ENCODE data around the gene SOX15. TPM values are rescaled to one million over a fixed set of nuclear protein-coding genes. Genes with fewer than 3 reads are reported as not detected.

SOX15 gene
- total and polyA plus RNA-seq, 2 of the 13 experiments (the other 11 are each of a cell fraction or from before 2014, with no cell fraction given), result 0.07 to 0.18 TPM

DNA sequence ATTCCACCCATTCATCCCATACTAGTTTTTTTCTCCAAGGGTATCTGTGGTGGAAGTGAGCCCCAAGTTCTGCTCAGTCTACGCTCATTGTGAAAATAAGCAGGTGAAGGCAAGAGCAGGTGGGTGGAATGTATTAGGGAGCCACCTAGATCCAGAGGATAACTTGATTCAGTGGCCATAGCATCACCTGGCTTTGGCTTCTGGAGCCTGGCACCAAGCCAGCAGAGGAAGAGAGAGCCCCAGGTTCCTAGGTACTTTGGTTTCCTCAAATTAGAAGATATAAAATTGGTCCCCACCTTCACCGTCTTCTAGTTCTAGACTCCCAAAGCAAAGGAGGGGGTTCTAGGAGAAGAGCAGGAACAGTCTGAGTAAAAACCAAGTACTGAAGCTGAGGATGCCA, 20.7 kb upstream of the SOX15 start:
- FAIRE-seq (no peak), DNase-seq (ENCODE audit: low spot score) (no peak), ATAC-seq (no peak)
- intact Hi-C loops (cut with micrococcal nuclease; ENCODE audit: unreplicated experiment), result no loop called here
- Histone ChIP-seq H3K4me1 (ENCODE audit: insufficient read depth, low read length) (peaks cover 35% of the 10 kb centered on the region), H3K27ac (ENCODE audit: extremely low read length, insufficient read depth, low read length) (no peak overlapping the region), H3K27me3 (ENCODE audit: control insufficient read depth in 1 of 2, insufficient read depth in 2 of 2, low read length in 2 of 2) (no peaks in the 10 kb centered on the region), H4K20me1 (ENCODE audit: insufficient read depth, low read length) (no peaks in the 10 kb centered on the region), H2AFZ (ENCODE audit: low read length) (no peak overlapping the region), H3K4me3 (replicated peaks in 1 of 3; ENCODE audit: insufficient read depth in 1 of 3, low read depth in 2 of 3, low read length in 3 of 3) (no peak overlapping the region), H3K79me2 (ENCODE audit: insufficient read depth, low read length) (peaks cover 36% of the 10 kb centered on the region), H3K36me3 (replicated peaks in 1 of 2; ENCODE audit: control insufficient read depth in 1 of 2, insufficient read depth in 2 of 2, low read length in 2 of 2) (peaks cover 3 to 23% of the 10 kb centered on the region in 2 experiments; a peak in 4 of 5 replicates), H3K9ac (ENCODE audit: insufficient read depth, low read depth, low read length) (no peak overlapping the region), H3K9me3 (ENCODE audit: low read length) (no peaks in the 10 kb centered on the region), H3K4me2 (ENCODE audit: low read depth, low read length) (no peak overlapping the region)
- ChIA-PET CTCF (ENCODE audit: low intra/inter-chr PET ratio, low total read pairs) (no interaction called here), POLR2A (interaction anchor here (2.3 to 3.5 kb wide), 2 partner anchors 16 to 76 kb away, joined by 6 to 16 read pairs; partner anchors contain the start of genes SAT2 and TP53)
- in situ Hi-C loops (cut with HindIII; ENCODE audit: extremely low pct_ligation_motif_present, low pct_unique_long_range_greater_than_20kb), result no loop called here
- WGBS (ENCODE audit: low lambda C conversion rate), result 100% methylated on average over 2 of the region's 2 CpGs
- no TSS peak for BruUV-seq (replicated peaks)
- no peak for TF ChIP-seq HIVEP1 (CRISPR knock-in tag; IDR thresholded peaks at IDR 0.05)
- TF ChIP-seq, protein P1, sequence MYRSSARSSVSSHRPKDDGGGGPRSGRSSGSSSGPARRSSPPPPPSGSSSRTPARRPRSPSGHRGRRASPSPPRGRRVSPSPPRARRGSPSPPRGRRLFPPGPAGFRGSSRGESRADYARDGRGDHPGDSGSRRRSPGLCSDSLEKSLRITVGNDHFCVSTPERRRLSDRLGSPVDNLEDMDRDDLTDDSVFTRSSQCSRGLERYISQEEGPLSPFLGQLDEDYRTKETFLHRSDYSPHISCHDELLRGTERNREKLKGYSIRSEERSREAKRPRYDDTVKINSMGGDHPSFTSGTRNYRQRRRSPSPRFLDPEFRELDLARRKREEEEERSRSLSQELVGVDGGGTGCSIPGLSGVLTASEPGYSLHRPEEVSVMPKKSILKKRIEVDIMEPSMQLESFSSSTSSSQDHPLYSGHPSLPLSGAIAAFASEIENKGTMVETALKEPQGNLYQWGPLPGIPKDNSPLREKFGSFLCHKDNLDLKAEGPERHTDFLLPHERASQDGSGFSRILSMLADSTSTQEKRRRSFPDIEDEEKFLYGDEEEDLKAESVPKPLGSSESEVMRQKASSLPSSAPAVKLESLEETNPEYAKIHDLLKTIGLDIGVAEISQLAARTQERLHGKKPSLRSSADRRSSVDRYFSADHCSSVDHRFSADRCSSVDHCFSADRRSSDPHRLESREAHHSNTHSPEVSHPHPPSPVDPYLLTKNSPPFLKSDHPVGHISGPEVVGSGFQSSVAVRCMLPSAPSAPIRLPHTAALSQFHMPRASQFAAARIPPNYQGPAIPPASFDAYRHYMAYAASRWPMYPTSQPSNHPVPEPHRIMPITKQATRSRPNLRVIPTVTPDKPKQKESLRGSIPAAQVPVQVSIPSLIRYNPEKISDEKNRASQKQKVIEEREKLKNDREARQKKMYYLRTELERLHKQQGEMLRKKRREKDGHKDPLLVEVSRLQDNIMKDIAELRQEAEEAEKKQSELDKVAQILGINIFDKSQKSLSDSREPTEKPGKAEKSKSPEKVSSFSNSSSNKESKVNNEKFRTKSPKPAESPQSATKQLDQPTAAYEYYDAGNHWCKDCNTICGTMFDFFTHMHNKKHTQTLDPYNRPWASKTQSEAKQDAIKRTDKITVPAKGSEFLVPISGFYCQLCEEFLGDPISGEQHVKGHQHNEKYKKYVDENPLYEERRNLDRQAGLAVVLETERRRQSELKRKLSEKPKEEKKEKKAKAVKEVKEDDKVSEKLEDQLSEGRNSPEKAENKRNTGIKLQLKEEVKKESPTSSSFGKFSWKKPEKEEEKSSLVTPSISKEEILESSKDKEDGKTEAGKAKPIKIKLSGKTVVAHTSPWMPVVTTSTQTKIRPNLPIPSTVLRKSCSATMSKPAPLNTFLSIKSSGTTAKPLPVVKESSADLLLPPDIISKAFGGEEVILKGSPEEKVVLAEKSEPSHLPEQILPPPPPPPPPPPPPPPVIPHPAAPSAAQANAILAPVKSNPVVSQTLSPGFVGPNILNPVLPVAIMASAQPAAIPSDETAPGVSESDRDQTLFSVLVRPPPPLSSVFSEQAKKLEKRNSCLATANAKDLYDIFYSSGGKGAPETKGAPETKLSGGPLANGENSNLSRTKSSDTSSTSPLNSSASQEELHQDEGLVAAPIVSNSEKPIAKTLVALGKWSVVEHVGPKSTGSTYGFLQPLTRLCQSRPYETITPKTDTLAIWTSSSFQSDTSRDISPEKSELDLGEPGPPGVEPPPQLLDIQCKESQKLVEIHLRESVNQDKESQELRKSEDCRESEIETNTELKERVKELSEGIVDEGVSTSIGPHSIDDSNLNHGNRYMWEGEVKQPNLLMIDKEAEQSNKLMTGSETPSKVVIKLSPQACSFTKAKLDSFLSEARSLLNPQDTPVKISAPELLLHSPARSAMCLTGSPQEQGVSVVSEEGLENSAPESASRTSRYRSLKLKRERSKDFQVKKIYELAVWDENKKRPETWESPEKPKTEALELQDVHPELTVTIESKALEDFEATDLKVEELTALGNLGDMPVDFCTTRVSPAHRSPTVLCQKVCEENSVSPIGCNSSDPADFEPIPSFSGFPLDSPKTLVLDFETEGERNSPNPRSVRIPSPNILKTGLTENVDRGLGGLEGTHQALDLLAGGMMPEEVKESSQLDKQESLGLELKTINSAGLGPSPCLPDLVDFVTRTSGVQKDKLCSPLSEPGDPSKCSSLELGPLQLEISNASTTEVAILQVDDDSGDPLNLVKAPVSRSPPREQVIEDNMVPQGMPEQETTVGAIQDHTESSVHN (CRISPR knock-in tag; IDR thresholded peaks at IDR 0.05), result no peak
- TF ChIP-seq, protein P2, sequence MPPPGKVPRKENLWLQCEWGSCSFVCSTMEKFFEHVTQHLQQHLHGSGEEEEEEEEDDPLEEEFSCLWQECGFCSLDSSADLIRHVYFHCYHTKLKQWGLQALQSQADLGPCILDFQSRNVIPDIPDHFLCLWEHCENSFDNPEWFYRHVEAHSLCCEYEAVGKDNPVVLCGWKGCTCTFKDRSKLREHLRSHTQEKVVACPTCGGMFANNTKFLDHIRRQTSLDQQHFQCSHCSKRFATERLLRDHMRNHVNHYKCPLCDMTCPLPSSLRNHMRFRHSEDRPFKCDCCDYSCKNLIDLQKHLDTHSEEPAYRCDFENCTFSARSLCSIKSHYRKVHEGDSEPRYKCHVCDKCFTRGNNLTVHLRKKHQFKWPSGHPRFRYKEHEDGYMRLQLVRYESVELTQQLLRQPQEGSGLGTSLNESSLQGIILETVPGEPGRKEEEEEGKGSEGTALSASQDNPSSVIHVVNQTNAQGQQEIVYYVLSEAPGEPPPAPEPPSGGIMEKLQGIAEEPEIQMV (CRISPR knock-in tag; IDR thresholded peaks at IDR 0.05; ENCODE audit: low read depth), result no peak
- no peak for TF ChIP-seq SNRNP70 (IDR thresholded peaks at IDR 0.05; ENCODE audit: low read depth, low read length)
- TF ChIP-seq, protein P3, sequence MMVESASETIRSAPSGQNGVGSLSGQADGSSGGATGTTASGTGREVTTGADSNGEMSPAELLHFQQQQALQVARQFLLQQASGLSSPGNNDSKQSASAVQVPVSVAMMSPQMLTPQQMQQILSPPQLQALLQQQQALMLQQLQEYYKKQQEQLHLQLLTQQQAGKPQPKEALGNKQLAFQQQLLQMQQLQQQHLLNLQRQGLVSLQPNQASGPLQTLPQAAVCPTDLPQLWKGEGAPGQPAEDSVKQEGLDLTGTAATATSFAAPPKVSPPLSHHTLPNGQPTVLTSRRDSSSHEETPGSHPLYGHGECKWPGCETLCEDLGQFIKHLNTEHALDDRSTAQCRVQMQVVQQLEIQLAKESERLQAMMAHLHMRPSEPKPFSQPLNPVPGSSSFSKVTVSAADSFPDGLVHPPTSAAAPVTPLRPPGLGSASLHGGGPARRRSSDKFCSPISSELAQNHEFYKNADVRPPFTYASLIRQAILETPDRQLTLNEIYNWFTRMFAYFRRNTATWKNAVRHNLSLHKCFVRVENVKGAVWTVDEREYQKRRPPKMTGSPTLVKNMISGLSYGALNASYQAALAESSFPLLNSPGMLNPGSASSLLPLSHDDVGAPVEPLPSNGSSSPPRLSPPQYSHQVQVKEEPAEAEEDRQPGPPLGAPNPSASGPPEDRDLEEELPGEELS (CRISPR knock-in tag; IDR thresholded peaks at IDR 0.05), result no peak
- no peak for TF ChIP-seq FOXO1 (CRISPR knock-in tag; IDR thresholded peaks at IDR 0.05)
- no peak for TF ChIP-seq TSC22D2 (CRISPR knock-in tag; IDR thresholded peaks at IDR 0.05; ENCODE audit: borderline replicate concordance)
- no peak for TF ChIP-seq MBD4 (IDR thresholded peaks at IDR 0.05; ENCODE audit: borderline replicate concordance, low read length)
- TF ChIP-seq, protein P4, sequence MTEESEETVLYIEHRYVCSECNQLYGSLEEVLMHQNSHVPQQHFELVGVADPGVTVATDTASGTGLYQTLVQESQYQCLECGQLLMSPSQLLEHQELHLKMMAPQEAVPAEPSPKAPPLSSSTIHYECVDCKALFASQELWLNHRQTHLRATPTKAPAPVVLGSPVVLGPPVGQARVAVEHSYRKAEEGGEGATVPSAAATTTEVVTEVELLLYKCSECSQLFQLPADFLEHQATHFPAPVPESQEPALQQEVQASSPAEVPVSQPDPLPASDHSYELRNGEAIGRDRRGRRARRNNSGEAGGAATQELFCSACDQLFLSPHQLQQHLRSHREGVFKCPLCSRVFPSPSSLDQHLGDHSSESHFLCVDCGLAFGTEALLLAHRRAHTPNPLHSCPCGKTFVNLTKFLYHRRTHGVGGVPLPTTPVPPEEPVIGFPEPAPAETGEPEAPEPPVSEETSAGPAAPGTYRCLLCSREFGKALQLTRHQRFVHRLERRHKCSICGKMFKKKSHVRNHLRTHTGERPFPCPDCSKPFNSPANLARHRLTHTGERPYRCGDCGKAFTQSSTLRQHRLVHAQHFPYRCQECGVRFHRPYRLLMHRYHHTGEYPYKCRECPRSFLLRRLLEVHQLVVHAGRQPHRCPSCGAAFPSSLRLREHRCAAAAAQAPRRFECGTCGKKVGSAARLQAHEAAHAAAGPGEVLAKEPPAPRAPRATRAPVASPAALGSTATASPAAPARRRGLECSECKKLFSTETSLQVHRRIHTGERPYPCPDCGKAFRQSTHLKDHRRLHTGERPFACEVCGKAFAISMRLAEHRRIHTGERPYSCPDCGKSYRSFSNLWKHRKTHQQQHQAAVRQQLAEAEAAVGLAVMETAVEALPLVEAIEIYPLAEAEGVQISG (CRISPR knock-in tag; IDR thresholded peaks at IDR 0.05), result no peak
- TF ChIP-seq MED1 (CRISPR knock-in tag; IDR thresholded peaks at IDR 0.05), result no peak

Measured in HepG2 (cell line).